Measurements from ENCODE around the gene TFR2. TPM values are rescaled to one million over a fixed set of nuclear protein-coding genes. Genes with fewer than 3 reads are reported as not detected.

The TFR2 gene
- total and polyA plus RNA-seq, 2 of the 13 experiments (the other 11 are each of a cell fraction or from before 2014, with no cell fraction given), result 36.9 to 64.2 TPM

GRCh38 chr7:100655908-100656674 lies 14.7 kb upstream of the TFR2 start, which contains the start of gene ACTL6B (continued):
- 0 out of 2 replicates have a peak, but pooled peaks have one; percentile 60 for TF ChIP-seq TEF (CRISPR knock-in tag; IDR thresholded peaks at IDR 0.05)
- TF ChIP-seq SPEN (CRISPR knock-in tag; IDR thresholded peaks at IDR 0.05; ENCODE audit: low read depth), result peak; percentile 39; the same call in 1 of the 2 replicates
- no peak for TF ChIP-seq ZHX1 (CRISPR knock-in tag; IDR thresholded peaks at IDR 0.05; ENCODE audit: low read depth)
- no peak for TF ChIP-seq ZNF256 (CRISPR knock-in tag; conservative IDR thresholded peaks at IDR 0.05)
- no peak for TF ChIP-seq ARHGAP35 (CRISPR knock-in tag; IDR thresholded peaks at IDR 0.05; ENCODE audit: borderline replicate concordance)
- peak; percentile 80; the same call in 1 of the 2 replicates for TF ChIP-seq ZNF879 (CRISPR knock-in tag; IDR thresholded peaks at IDR 0.05)
- no peak for TF ChIP-seq ZNF143 (CRISPR knock-in tag; IDR thresholded peaks at IDR 0.05)
- TF ChIP-seq MIER2 (CRISPR knock-in tag; IDR thresholded peaks at IDR 0.05), result peak; percentile 97
- TF ChIP-seq ZNF841 (CRISPR knock-in tag; IDR thresholded peaks at IDR 0.05; ENCODE audit: borderline replicate concordance), result no peak
- TF ChIP-seq DPF2 (CRISPR knock-in tag; IDR thresholded peaks at IDR 0.05; ENCODE audit: borderline replicate concordance, low read depth), result no peak
- peak; percentile 35; the same call in 1 of the 2 replicates for TF ChIP-seq NKX3-1 (CRISPR knock-in tag; IDR thresholded peaks at IDR 0.05)
- 0 out of 2 replicates have a peak, but pooled peaks have one; percentile 39 for TF ChIP-seq CENPT (CRISPR knock-in tag; IDR thresholded peaks at IDR 0.05; ENCODE audit: low read depth)
- TF ChIP-seq U2AF1 (optimal IDR thresholded peaks at IDR 0.05; ENCODE audit: low read depth, low read length), result no peak
- TF ChIP-seq HNRNPUL1 (IDR thresholded peaks at IDR 0.05; ENCODE audit: low read depth, low read length), result no peak
- TF ChIP-seq IRX3 (CRISPR knock-in tag; IDR thresholded peaks at IDR 0.05; ENCODE audit: borderline replicate concordance, low read depth), result peak; percentile 70; the same call in 1 of the 2 replicates
- TF ChIP-seq ZNF616 (CRISPR knock-in tag; IDR thresholded peaks at IDR 0.05; ENCODE audit: low read depth), result 0 out of 2 replicates have a peak, but pooled peaks have one; percentile 77
- no peak for TF ChIP-seq TCF7L2 (IDR thresholded peaks at IDR 0.05; ENCODE audit: low read depth, low read length)
- no peak for TF ChIP-seq RERE (CRISPR knock-in tag; IDR thresholded peaks at IDR 0.05; ENCODE audit: low read depth)
- TF ChIP-seq CC2D1A (CRISPR knock-in tag; IDR thresholded peaks at IDR 0.05), result no peak
- no peak for TF ChIP-seq SMYD3 (CRISPR knock-in tag; IDR thresholded peaks at IDR 0.05)
- TF ChIP-seq CBX5 (CRISPR knock-in tag; IDR thresholded peaks at IDR 0.05; ENCODE audit: borderline replicate concordance), result no peak
